WI38 (cell line): ENCODE results near the gene UNC13D.

Experiments used
- H3K4me3 ChIP-seq: 2 replicates; pipeline ENCODE4 v1.5.1; 2011; ENCODE audit warnings: low read depth, mild to moderate bottlenecking, control low read depth, low read length
- CTCF ChIP-seq: IDR thresholded peaks from 2 replicates; pipeline ENCODE4 v1.5.1; 2012; ENCODE audit warnings: low read depth, mild to moderate bottlenecking, control low read depth, low read length

The UNC13D gene

GRCh38 chr17:75791254-75791653 lies 53.0 kb downstream of the UNC13D start:
- H3K4me3 ChIP-seq, result no peak overlapping the region
- TF ChIP-seq CTCF, result no peak

GRCh38 chr17:75785016-75785890 lies 59.0 kb downstream of the UNC13D start:
- no peak for TF ChIP-seq CTCF
- H3K4me3 ChIP-seq, result peak overlapping the region; percentile 74

- TF ChIP-seq CTCF, result no peak
- H3K4me3 ChIP-seq, result peak within 1 kb of the TSS; percentile 74
Measured at GRCh38 chr17:75784473-75785015, 59.7 kb downstream of the UNC13D start, which contains the start of gene UNK. UNK (plus strand) TSS chr17:75784806; CDS start chr17:75784881, 75 bp downstream.

- no peak for TF ChIP-seq CTCF
- H3K4me3 ChIP-seq, result peak overlapping the region; percentile 74
Measured at GRCh38 chr17:75783803-75784472, 60.3 kb downstream of the UNC13D start.

GRCh38 chr17:75783069-75783783 lies 61.0 kb downstream of the UNC13D start:
- H3K4me3 ChIP-seq, result peak overlapping the region; percentile 14
- TF ChIP-seq CTCF, result peak; percentile 48; the same call in 1 of the 2 replicates

GRCh38 chr17:75779987-75780889 lies 64.0 kb downstream of the UNC13D start:
- H3K4me3 ChIP-seq, result no peak overlapping the region; the same call in 1 of the 2 replicates

More at GRCh38 chr17:75779987-75780889, 64.0 kb downstream of the UNC13D start:
- no peak for TF ChIP-seq CTCF
